HUES64 (cell line): ENCODE measurements around the gene ALX4.

Source experiments
- H3K27ac ChIP-seq: 2 replicates; pipeline ENCODE4 v1.7.0; 2013; ENCODE audit warnings: low read depth, low read length, inconsistent platforms
- H3K27me3 ChIP-seq: 2 replicates; pipeline ENCODE4 v1.6.1; 2013; ENCODE audit warnings: mild to moderate bottlenecking, low read length; ENCODE audit not compliant: insufficient read depth
- H3K36me3 ChIP-seq: 2 replicates; pipeline ENCODE4 v1.6.1; 2013; ENCODE audit warnings: mild to moderate bottlenecking, low read length; ENCODE audit not compliant: insufficient read depth
- H3K4me1 ChIP-seq: 2 replicates; pipeline ENCODE4 v1.6.1; 2013; ENCODE audit warnings: mild to moderate bottlenecking, low read length, moderate library complexity; ENCODE audit not compliant: insufficient read depth
- H3K4me3 ChIP-seq: 2 replicates; pipeline ENCODE4 v1.5.1; 2013; ENCODE audit warnings: mild to moderate bottlenecking, low read length, moderate library complexity
- H3K9ac ChIP-seq: 2 replicates; pipeline ENCODE4 v1.6.1; 2013; ENCODE audit warnings: mild to moderate bottlenecking, low read depth, low read length
- H3K9me3 ChIP-seq: 2 replicates; pipeline ENCODE4 v1.6.1; 2013; ENCODE audit warnings: low read depth, low read length; ENCODE audit not compliant: insufficient read depth
- WGBS: fragments of 150-250, 120-280 bp; methylation state at CpG from one replicate; pipeline ENCODE4 v1.1.7; 2013; ENCODE audit warnings: missing lambda C conversion rate; 5-methylcytosine and 5-hydroxymethylcytosine counted together

Gene ALX4

GRCh38 chr11:44346983-44347382, 37.0 kb upstream of the ALX4 start:
- Histone ChIP-seq H3K9me3 (no peaks in the 10 kb centered on the region), H3K27ac (no peak overlapping the region), H3K4me3 (no peak overlapping the region), H3K27me3 (no peaks in the 10 kb centered on the region), H3K36me3 (no peaks in the 10 kb centered on the region), H3K9ac (no peak overlapping the region), H3K4me1 (no peaks in the 10 kb centered on the region)
- WGBS = 89% methylated on average over 6 of the region's 6 CpGs

GRCh38 chr11:44345781-44346180, 35.8 kb upstream of the ALX4 start:
- Histone ChIP-seq H3K36me3 (no peaks in the 10 kb centered on the region), H3K9ac (no peak overlapping the region), H3K4me1 (no peaks in the 10 kb centered on the region), H3K9me3 (no peaks in the 10 kb centered on the region), H3K27ac (no peak overlapping the region), H3K27me3 (no peaks in the 10 kb centered on the region), H3K4me3 (no peak overlapping the region)
- WGBS = 92% methylated on average over 3 of the region's 3 CpGs

- Histone ChIP-seq H3K27ac (no peak overlapping the region), H3K4me1 (no peaks in the 10 kb centered on the region), H3K4me3 (no peak overlapping the region), H3K9me3 (no peaks in the 10 kb centered on the region), H3K27me3 (no peaks in the 10 kb centered on the region), H3K9ac (no peak overlapping the region), H3K36me3 (no peaks in the 10 kb centered on the region)
- 89% methylated on average over 5 of the region's 5 CpGs for WGBS
These were observed 35.0 kb upstream of the ALX4 start for GRCh38 chr11:44344921-44345320.

DNA sequence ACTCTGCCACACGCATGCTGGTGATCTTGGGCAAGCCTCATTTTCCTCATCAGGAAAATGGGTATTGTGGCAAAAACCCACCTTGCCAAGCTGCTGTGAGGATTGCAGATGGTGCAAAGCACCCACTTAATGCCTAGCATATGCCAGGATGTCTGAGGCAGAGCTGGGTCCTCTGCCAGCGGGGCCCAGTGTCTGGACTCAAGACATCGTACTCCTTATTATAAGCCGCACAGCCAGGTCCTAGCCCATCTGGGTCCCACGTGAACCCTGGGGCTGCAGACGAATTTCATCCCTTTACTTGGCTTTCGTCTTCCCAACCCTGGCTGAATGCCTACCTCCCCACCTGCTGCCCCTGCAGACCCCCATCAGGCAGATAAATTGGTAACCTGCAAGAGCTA, 34.5 kb upstream of the ALX4 start:
- H3K9me3 ChIP-seq = no peaks in the 10 kb centered on the region
- no peak overlapping the region for H3K4me3 ChIP-seq
- H3K27ac ChIP-seq = no peak overlapping the region
- no peak overlapping the region for H3K9ac ChIP-seq
- 91% methylated on average over 7 of the region's 7 CpGs for WGBS
- peaks cover under 1% of the 10 kb centered on the region; the same call in 1 of the 2 replicates for H3K4me1 ChIP-seq
- H3K27me3 ChIP-seq = peaks cover 2% of the 10 kb centered on the region
- H3K36me3 ChIP-seq = no peaks in the 10 kb centered on the region

DNA sequence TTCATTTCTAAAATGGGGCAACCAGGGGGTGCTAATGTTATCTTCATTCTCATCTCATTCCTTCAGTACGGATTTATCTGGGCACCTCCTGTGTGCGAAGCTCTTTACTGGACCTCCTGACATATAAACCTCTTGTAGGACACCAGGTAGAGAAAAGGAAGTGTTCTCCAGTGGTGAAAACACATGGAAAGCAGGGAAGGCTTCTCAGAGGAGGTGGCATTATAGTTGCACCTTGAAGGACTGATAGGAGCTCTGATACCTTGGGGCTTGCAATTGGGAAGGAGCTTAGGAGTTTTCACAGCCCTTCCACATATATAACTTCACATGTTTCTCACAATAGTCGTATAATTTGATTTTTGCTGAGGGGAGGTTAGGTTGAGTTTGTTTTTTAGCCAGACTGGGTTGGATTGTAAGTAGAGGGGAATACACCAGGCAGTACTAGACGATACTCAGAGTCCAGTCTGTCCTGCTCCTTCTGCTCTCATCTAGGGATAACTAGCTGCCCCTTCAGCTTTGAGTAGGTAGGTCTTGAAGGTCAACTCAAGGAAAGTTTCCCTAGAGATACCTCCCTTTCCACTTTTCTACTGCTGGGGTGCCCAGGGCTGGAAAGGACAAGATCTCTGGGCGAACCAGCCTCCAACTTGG, 34.0 kb upstream of the ALX4 start:
- Histone ChIP-seq H3K9ac (no peak overlapping the region), H3K4me3 (no peak overlapping the region), H3K27ac (no peak overlapping the region), H3K9me3 (no peaks in the 10 kb centered on the region), H3K36me3 (no peaks in the 10 kb centered on the region), H3K4me1 (peaks cover 5% of the 10 kb centered on the region; the same call in 1 of the 2 replicates), H3K27me3 (peaks cover 8% of the 10 kb centered on the region)
- WGBS = 89% methylated on average over 5 of the region's 5 CpGs

- no peaks in the 10 kb centered on the region for H3K36me3 ChIP-seq
- no peak overlapping the region for H3K9ac ChIP-seq
- 90% methylated on average over 4 of the region's 4 CpGs for WGBS
- peaks cover 14% of the 10 kb centered on the region; the same call in 1 of the 2 replicates for H3K4me1 ChIP-seq
- peaks cover 20% of the 10 kb centered on the region for H3K27me3 ChIP-seq
- no peak overlapping the region for H3K4me3 ChIP-seq
- H3K27ac ChIP-seq = no peak overlapping the region
- no peaks in the 10 kb centered on the region for H3K9me3 ChIP-seq
These were observed 32.7 kb upstream of the ALX4 start for GRCh38 chr11:44342616-44343015.

DNA sequence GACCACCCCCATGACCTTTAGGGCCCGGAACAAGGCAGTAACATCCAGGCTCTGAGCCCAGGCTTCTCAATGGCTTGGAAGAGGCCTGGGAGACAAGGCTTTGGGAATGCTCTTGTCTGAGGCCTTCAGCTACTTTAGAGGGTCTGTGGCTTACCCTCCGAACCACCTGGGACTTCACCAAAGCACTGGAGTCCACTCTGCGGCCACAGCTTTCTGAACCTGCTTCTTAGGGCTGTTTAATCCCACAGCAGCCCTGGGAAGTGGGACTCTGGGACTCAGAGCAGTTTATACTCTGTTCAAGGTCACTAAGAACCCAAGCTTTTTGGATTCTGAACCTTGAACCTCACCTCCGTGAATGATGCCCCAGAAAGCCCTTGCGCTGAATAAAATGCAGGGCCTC, 30.7 kb upstream of the ALX4 start:
- Histone ChIP-seq H3K4me1 (peaks cover 26% of the 10 kb centered on the region; the same call in 1 of the 2 replicates), H3K9me3 (no peaks in the 10 kb centered on the region), H3K9ac (no peak overlapping the region), H3K27me3 (peaks cover 40% of the 10 kb centered on the region), H3K27ac (no peak overlapping the region), H3K4me3 (no peak overlapping the region), H3K36me3 (no peaks in the 10 kb centered on the region)
- WGBS = 93% methylated on average over 5 of the region's 5 CpGs

DNA sequence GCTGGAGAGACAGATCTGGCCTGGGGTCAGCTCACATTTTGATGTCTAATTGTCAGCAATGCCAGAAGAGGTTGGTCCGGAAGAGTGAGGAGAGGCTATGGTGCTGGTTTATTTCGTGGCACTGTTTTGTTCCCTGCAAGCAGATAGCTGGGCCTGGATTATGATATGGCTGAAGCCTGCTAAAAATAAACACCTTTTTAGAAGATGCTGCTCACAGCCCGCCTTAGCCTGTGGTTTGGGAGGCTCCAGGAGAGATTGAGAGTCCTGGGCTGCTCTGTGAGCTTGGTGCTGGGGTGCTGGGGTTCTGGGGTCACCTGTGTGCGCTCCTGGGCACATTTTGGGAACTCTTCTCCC, 29.6 kb upstream of the ALX4 start:
- Histone ChIP-seq H3K27ac (no peak overlapping the region), H3K4me3 (no peak overlapping the region), H3K9ac (no peak overlapping the region), H3K4me1 (peaks cover 37% of the 10 kb centered on the region; the same call in 1 of the 2 replicates), H3K9me3 (no peaks in the 10 kb centered on the region), H3K27me3 (peaks cover 52% of the 10 kb centered on the region), H3K36me3 (no peaks in the 10 kb centered on the region)
- WGBS = 82% methylated on average over 4 of the region's 4 CpGs

DNA sequence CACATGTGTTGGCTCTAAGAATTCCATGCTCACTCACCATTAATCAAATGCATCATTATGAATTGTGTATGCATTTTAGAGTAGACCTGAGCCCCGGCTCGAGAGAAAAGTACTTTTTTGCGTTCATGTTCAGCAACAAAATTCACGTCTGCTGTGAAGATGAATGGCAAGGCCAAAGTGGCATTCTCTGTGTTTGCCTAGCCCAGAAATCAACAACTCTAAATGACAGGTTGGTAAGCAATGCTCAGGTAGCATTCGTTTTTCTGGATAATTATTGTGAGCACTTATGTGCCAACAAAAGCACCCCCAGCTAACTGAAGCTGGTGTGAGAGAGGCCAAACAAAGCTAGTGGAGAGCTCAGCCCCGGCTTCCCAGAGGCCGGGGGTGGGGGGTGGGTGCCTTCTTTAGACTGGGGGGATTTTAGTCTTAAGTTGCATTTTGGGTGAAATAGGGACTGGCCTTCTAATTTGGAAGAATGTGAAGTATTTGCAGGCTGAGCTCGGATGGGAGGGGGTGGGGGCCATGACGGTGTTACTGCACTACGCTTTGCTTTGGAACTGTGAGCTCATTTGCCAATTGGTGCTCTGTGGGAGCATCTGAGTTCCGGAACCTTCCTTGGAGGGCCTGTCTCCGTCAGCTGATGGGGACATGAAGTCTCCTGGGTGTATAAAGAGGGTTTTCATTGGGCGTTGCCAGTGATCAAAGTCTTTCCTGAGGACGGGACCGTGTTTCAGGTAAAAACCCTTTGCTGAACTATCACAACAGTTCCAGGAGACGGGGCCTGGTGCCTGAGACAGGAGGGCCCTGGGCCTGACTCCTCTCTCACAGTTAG, 29.0 kb upstream of the ALX4 start:
- Histone ChIP-seq H3K27ac (no peak overlapping the region), H3K4me1 (peaks cover 43% of the 10 kb centered on the region), H3K9me3 (no peaks in the 10 kb centered on the region), H3K27me3 (peaks cover 57% of the 10 kb centered on the region), H3K9ac (no peak overlapping the region), H3K4me3 (no peak overlapping the region), H3K36me3 (no peaks in the 10 kb centered on the region)
- WGBS = 67% methylated on average over 16 of the region's 16 CpGs

DNA sequence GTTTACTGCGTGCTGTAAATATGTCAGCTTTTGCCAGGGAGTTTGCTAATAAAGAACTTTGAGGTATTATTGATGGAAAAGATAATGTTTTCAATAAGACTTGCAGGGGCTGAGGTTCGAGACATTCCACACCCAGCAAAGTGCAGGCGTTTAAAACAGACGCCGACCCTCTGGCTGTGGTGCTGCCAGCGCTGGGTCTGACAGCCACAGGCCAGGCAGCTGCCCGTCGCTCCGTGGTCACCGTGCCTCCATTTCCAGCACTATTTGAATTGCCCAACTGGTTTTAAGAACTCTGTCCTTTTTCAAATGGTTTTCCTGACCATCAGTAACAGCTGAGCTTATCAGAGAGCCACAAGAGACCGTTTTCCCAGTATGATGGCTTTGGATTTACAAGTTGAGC, 28.1 kb upstream of the ALX4 start:
- WGBS = 47% methylated on average over 11 of the region's 11 CpGs
- H3K9me3 ChIP-seq = no peaks in the 10 kb centered on the region
- H3K9ac ChIP-seq = no peak overlapping the region
- H3K27ac ChIP-seq = no peak overlapping the region
- no peak overlapping the region for H3K4me3 ChIP-seq
- peaks cover 66% of the 10 kb centered on the region for H3K27me3 ChIP-seq
- H3K4me1 ChIP-seq = peaks cover 43% of the 10 kb centered on the region
- no peaks in the 10 kb centered on the region for H3K36me3 ChIP-seq

GRCh38 chr11:44335919-44336318, 26.0 kb upstream of the ALX4 start:
- Histone ChIP-seq H3K9ac (no peak overlapping the region), H3K36me3 (no peaks in the 10 kb centered on the region), H3K4me3 (no peak overlapping the region), H3K27ac (no peak overlapping the region), H3K4me1 (peaks cover 43% of the 10 kb centered on the region), H3K27me3 (peaks cover 78% of the 10 kb centered on the region), H3K9me3 (no peaks in the 10 kb centered on the region)
- 36% methylated on average over 6 of the region's 6 CpGs for WGBS
